ENCODE results near the gene CACNA2D3. TPM values are rescaled to one million over a fixed set of nuclear protein-coding genes. Genes with fewer than 3 reads are reported as not detected.

The CACNA2D3 gene
- total RNA-seq, 2 donors from 2014 or later: 0.42 to 0.98 TPM

- H3K27ac ChIP-seq: no peak overlapping the region
- no peak overlapping the region for H3K9ac ChIP-seq (ENCODE audit: low read depth in 2 of 2, low read length in 2 of 2)
- H3K9me3 ChIP-seq: no peaks in the 10 kb centered on the region
- intact Hi-C loops (cut with DNase I): no loop called here
- H3K4me3 ChIP-seq: no peak overlapping the region
- TF ChIP-seq, protein P1, sequence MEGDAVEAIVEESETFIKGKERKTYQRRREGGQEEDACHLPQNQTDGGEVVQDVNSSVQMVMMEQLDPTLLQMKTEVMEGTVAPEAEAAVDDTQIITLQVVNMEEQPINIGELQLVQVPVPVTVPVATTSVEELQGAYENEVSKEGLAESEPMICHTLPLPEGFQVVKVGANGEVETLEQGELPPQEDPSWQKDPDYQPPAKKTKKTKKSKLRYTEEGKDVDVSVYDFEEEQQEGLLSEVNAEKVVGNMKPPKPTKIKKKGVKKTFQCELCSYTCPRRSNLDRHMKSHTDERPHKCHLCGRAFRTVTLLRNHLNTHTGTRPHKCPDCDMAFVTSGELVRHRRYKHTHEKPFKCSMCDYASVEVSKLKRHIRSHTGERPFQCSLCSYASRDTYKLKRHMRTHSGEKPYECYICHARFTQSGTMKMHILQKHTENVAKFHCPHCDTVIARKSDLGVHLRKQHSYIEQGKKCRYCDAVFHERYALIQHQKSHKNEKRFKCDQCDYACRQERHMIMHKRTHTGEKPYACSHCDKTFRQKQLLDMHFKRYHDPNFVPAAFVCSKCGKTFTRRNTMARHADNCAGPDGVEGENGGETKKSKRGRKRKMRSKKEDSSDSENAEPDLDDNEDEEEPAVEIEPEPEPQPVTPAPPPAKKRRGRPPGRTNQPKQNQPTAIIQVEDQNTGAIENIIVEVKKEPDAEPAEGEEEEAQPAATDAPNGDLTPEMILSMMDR (IDR thresholded peaks at IDR 0.05): no peak
- no peak for DNase-seq
- H3K27me3 ChIP-seq: no peaks in the 10 kb centered on the region
- no peaks in the 10 kb centered on the region for H3K4me1 ChIP-seq
- no peaks in the 10 kb centered on the region for H3K36me3 ChIP-seq
These were observed 140.6 kb downstream of the CACNA2D3 start for GRCh38 chr3:54262946-54263345.

DNA sequence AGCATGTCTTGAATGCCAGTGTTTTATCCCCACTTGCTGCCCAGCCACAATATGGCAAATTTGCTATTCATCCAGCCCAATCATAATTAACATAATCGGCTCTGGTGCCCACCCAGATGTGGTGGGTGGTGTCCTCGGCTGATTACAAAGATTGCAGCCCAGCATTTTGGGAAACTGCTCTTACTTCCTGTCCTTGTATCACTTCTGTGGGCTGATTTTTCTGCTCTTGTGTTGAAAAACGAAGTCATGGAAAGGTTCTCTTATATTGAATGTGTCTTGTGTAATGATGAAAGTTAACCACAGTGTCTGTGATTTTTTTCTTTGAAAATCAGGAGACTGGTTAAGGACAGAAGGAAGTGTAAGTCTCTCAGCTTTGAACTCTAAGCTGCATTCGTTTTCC, 141.7 kb downstream of the CACNA2D3 start:
- no peak overlapping the region for H3K4me3 ChIP-seq
- H3K9me3 ChIP-seq: no peaks in the 10 kb centered on the region
- no peaks in the 10 kb centered on the region for H3K4me1 ChIP-seq
- DNase-seq: no peak
- H3K36me3 ChIP-seq: no peaks in the 10 kb centered on the region
- H3K27me3 ChIP-seq: no peaks in the 10 kb centered on the region
- H3K9ac ChIP-seq (ENCODE audit: low read depth in 2 of 2, low read length in 2 of 2): no peak overlapping the region
- intact Hi-C loops (cut with DNase I): no loop called here
- H3K27ac ChIP-seq: no peak overlapping the region
- TF ChIP-seq, protein P1 (IDR thresholded peaks at IDR 0.05): no peak

DNA sequence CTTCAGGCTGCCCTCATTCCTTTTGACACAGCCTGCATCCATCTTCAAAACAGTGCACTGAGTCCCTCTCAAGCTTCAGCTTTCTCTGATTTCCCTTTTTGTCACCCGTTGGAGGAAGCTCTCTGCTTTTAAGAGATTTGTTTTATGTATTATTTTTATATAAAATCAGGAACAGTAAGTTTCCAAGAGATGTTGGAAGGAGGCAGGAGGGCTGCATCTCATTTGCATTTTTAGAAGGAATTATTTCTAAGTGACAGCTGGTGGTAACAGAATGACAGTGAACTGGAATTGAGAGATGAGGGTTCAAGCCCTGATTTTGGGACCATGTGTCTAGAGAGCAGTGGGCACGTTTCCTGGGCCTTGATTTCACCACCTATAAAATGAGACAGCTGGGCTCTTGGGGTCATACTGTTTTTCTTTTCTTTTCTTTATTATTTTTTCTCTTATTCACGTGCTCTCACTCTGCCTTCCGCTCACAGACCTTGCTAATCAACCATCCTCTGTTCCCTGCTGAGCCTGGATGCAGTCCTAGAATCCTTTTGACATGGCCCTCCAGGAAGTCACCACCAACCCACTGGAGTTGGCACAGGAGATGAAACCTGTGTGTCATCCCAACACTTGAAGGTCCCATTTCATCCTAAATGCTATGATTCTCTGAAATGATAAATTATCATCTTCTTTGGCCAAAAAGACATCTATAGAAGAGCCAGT, 148.6 kb downstream of the CACNA2D3 start:
- Histone ChIP-seq H3K9me3 (no peaks in the 10 kb centered on the region), H3K27me3 (no peaks in the 10 kb centered on the region), H3K9ac (ENCODE audit: low read depth in 2 of 2, low read length in 2 of 2) (no peak overlapping the region), H3K36me3 (no peaks in the 10 kb centered on the region), H3K4me1 (no peaks in the 10 kb centered on the region), H3K27ac (no peak overlapping the region), H3K4me3 (no peak overlapping the region)
- no peak for DNase-seq
- intact Hi-C loops (cut with DNase I): no loop called here
- TF ChIP-seq, protein P1 (IDR thresholded peaks at IDR 0.05): no peak

GRCh38 chr3:54273791-54274190, 151.4 kb downstream of the CACNA2D3 start:
- Histone ChIP-seq H3K27me3 (no peaks in the 10 kb centered on the region), H3K9me3 (no peaks in the 10 kb centered on the region), H3K27ac (no peak overlapping the region), H3K4me1 (no peaks in the 10 kb centered on the region), H3K36me3 (no peaks in the 10 kb centered on the region), H3K4me3 (no peak overlapping the region), H3K9ac (ENCODE audit: low read depth in 2 of 2, low read length in 2 of 2) (no peak overlapping the region)
- TF ChIP-seq, protein P1 (IDR thresholded peaks at IDR 0.05): no peak
- no peak for DNase-seq
- intact Hi-C loops (cut with DNase I): no loop called here

DNA sequence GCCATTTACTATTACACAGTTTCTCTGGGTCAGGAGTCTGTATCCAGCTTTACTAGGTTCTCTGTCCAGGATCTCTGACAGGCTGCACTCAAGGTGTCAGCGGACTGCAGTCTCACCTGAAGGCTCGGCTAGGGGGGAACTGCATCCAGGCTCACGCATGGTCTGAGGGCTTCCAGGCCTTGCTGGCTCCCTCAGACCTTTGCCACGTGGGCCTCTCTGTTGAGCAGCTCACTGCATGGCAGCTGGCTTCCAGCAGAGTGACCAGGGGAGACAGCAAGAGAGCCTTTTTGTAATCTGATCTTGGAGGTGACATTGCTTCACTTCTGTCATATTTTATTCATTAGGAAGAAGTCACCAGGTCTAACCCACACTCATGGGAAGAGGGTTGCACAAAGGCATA, 152.3 kb downstream of the CACNA2D3 start:
- no peak for DNase-seq
- intact Hi-C loops (cut with DNase I): no loop called here
- Histone ChIP-seq H3K9ac (ENCODE audit: low read depth in 2 of 2, low read length in 2 of 2) (no peak overlapping the region), H3K27me3 (no peaks in the 10 kb centered on the region), H3K36me3 (no peaks in the 10 kb centered on the region), H3K27ac (no peak overlapping the region), H3K9me3 (no peaks in the 10 kb centered on the region), H3K4me3 (no peak overlapping the region), H3K4me1 (no peaks in the 10 kb centered on the region)
- TF ChIP-seq, protein P1 (IDR thresholded peaks at IDR 0.05): no peak

All from colonic mucosa (tissue), 4 donors.